Erythroblast (primary cell): Measurements from ENCODE around the gene JPH2.

Experiments used
- GATA1 ChIP-seq: IDR thresholded peaks from 2 replicates; pipeline ENCODE4 v1.6.1; 2011; ENCODE audit warnings: low read depth, mild to moderate bottlenecking, control low read depth, low read length, moderate library complexity
- POLR2A ChIP-seq: IDR thresholded peaks from 2 replicates; pipeline ENCODE4 v1.6.1; 2011; ENCODE audit warnings: mild to moderate bottlenecking, low read length

DNA sequence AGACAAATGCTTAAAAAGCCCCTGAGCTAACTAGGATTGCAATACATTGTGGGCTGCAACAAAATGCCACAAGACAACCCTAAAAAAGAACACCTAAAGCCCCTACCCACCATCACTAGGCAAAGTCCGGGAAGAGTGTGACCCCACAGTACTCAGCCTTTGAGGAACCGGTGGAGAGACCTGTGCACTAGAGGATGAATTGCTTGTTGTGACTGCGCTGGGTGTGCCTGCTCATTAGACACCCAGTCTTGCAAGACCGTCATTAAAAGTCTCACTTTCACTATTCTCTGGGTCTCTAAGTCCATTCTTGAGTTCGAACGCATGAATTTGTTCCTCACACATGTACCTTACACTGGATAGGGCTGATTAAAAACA lies 88.7 kb downstream of the JPH2 start:
- TF ChIP-seq POLR2A (no peak), GATA1 (no peak)
